ENCODE results near the gene CENPK.
A peak's percentile ranks its signal among the peaks of the same experiment; 100 is the strongest.
"Not testable (repeated sequence)": the region's sequence is repeated elsewhere in the genome, so short reads cannot be mapped to it uniquely, and the experiment has no call there.

Gene CENPK
- total RNA-seq, result 9.1 to 47.0 reads per million in 2 donors

- DNase-seq, result peak; percentile 75
Measured at GRCh38 chr5:65562731-65563701, at the start of gene CENPK, which contains the start of gene PPWD1. CENPK (minus strand) TSS chr5:65563168; CDS start chr5:65554907, 8,261 bp downstream. PPWD1 (plus strand) TSS chr5:65563296; CDS start chr5:65563311, 15 bp downstream.

GRCh38 chr5:65612298-65612907 lies 49.4 kb upstream of the CENPK start:
- DNase-seq, result no peak

GRCh38 chr5:65611524-65611923 lies 48.6 kb upstream of the CENPK start:
- no peak for DNase-seq

DNA sequence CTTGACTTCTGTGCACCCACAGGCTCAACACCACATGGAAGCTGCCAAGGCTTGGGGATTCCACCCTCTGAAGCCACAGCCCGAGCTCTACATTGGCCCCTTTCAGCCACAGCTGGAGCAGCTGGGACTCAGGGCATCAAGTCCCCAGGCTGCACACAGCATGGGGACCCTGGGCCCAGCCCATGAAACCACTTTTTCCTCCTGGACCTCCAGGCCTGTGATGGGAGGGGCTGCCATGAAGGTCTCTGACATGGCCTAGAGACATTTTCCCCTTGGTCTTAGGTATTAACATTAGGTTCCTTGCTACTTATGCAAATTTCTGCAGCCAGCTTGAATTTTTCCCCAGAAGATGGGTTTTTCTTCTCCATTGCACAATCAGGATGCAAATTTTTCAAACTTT lies 38.8 kb upstream of the CENPK start:
- DNase-seq, result not testable (repeated sequence)

- DNase-seq, result no peak
Measured at GRCh38 chr5:65588694-65589093, 25.7 kb upstream of the CENPK start.

DNA sequence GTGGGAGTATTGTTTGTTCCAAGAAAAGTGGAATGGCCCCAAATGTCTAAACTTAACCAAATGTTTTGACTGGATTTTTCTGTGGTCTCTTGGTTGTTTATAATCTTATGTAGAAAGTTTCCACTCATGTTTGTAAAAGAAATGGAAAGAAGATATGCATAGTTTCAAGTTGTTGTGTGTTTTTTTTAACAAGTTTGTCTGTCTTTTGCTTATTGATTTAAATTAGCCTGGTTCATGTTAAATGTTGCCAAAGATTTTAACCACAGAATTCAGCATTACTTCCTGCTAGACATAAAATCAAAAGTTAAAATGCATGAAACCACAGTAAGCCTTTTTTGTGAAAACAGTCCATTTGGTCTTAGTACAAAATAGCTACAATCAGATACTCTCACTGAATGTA lies 14.2 kb upstream of the CENPK start:
- DNase-seq, result no peak

- no peak for DNase-seq
Measured at GRCh38 chr5:65570598-65571226, 7.7 kb upstream of the CENPK start.

GRCh38 chr5:65566505-65566904 lies 3.5 kb upstream of the CENPK start:
- DNase-seq, result no peak

DNA sequence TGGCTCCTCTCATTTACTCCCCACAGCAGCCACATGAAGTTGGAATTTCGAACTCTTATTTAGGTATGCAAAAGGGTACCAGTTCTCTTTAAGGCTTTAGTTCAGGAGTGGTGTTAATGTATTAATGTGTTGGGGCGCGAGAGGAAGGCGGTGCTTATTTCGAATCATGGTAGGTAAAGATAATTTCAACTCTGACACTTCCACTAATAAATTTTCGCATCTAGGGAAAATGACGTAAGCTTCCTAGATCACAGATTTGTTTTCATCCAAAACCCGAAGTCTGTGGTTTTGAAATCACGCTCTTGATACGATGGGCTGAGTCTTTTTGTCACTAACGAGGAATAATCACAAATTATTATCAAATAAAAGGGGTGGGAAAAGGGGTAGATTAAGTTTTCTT lies 809 bp upstream of the CENPK start:
- no peak for DNase-seq

GRCh38 chr5:65556718-65557117 lies 6.2 kb downstream of the CENPK start:
- no peak for DNase-seq

DNA sequence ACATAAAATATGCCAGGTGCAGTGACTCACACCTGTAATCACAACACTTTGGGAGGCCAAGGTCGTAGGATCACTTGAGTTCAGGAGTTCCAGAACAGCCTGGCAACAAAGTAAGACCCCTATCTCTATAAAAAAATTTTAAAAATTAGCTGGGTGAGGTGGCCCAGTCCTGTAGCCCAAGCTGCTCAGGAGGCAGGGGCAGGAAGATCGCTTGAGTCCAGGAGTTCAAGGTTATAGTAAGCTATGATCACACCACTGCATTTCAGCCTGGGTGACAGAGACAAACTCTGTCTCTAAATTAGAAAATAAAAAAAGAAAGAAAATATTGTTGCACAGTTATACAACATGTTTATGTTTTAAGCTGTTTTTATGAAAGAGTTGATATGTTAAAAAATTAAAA lies 6.8 kb downstream of the CENPK start:
- no peak for DNase-seq

DNA sequence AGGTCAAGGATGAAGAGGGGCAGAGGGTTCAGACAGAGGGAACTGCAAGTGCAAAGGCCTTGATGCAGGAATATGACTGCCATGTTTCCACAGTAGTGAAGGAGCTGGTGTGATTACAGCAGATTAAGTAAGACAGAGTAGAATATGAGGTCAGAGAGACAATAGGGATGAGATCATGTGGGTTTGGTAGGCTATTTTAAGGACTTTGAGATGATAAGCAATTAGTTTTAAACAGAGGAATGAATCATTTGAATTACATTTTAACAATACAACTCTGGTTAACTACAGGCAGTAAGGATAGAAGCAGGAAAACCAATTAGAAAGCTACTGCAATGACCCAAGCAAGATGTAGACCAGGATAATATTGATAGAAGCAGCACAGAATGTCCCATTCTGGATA lies 7.7 kb downstream of the CENPK start:
- DNase-seq, result no peak

DNA sequence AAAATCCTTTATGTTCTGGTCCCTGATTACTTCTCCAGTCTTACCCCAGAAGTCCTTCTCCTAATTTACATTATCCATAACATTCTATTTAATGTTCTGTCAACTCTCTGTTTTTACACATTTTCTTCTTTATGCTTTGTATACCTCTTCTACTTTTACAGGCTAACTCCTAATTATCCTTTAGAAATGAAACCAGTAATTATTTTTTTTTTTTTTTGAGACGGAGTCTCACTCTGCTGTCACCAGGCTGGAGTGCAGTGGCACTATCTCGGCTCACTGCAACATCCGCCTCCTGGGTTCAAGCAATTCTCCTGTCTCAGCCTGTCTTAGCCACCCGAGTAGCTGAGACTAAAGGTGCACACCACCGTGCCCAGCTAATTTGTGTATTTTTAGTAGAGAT lies 9.0 kb downstream of the CENPK start:
- DNase-seq, result no peak

- no peak for DNase-seq
Measured at GRCh38 chr5:65548281-65548680, 14.7 kb downstream of the CENPK start.

DNA sequence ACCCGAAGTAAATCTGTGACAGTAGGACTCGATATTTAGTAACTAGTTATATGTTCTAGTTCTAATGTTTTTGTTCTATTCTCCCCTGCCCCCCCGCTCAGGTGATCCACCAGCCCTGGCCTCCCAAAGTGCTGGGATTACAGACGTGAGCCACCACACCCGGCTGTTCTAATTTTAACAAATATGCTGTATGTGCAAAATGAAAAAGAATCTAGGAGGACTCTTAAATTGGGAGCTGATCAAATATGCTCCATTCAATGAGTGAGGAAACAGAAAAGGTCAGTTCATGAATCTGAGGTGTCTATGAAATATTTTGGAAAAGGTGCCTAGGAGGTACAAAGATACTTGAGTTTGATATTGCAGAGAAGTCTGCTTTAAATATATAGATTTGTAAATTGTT lies 16.8 kb downstream of the CENPK start:
- no peak for DNase-seq

- DNase-seq, result no peak
Measured at GRCh38 chr5:65544473-65544872, 18.5 kb downstream of the CENPK start.

DNA sequence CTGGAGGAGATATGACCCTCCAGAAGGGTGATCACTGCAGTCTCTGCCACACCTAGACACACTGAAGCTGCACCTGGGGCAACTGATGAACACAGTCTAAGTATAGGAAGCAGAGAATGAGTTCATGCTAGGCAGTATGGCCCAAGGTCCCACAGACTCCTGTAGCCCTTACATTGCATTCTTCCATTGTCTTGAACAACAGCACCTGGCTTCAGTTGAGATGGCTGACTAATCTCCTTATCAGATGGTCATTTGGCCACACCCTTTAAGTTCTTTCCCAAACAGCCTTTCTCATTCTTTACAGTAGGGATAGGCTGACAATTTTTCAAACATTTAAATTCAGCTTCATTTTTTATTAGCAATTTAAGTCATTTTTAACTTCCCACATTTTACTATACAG lies 23.1 kb downstream of the CENPK start:
- DNase-seq, result no peak

DNA sequence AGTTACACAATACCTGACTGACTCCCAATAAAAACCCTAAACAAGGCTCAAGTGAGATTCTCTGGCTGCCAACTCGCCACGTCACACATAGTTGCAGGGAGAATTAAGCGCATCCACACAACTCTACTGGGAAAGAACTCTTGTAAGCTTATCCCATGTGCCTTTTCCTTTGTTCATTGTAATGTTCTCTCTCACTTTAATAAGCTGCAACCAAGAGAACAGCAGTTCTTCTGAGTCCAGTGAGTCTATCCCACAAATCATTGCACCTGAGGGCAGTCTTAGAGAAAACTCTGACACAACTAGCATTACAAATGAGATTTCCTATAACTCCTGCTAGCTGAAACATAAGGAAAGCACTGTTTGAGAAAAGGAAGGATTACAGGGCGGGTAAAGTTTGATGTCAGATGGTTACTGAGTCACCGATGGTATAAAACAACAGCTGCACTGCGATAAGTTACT lies 27.4 kb downstream of the CENPK start:
- no peak for DNase-seq

GRCh38 chr5:65530904-65531303 lies 32.1 kb downstream of the CENPK start:
- DNase-seq, result no peak

- DNase-seq, result no peak
Measured at GRCh38 chr5:65525726-65526125, 37.2 kb downstream of the CENPK start.

DNA sequence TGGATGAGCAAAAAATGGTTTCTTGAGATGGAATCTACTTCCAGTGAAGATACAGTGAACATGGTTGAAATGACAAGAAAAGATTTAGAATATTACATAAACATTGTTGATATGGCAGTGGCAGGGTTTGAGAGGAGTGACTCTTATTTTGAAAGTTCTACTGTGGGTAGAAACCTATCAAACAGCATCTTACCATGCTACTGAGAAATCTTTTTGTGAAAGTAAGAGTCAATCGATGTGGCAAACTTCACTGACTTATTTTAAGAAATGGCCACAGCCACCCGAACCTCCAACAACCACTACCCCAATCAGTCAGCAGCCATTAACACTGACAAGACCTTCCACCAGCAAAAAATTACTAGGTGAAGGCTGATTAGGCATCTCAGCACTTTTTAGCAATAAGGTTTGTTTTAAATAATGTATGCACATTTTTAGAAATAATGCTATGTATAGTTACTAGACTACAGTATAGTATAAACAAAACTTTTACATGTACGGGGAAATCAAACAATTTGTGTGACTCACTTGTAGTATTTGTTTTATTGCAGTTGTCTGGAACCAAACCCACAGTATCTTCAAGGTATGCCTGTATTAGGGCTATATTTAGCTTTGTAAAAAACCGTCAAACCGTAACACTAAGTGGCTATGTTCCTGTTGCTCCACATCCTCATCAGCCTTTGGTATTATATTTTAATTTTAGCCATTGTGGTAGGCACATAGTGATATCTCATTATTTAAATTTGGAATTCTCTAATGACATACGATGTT lies 50.6 kb downstream of the CENPK start:
- DNase-seq, result no peak

DNA sequence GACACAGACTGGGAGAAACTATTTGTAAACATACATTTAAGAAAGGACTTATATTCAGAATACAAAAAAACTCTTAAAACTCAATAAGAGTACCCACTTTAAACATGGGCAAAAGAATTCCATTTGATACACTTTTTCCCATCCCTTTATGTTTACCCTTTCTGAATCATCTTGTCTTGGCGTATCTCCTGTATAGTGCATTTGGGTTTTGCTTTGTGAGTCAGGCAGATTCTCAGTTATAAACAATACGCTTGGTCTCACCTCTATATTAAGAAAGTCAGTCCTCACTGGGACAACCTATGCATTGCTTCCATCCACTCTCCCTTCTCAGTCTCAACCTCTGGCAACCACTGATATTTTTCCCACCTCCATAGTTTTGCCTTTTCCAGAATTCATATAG lies 54.0 kb downstream of the CENPK start:
- no peak for DNase-seq

DNA sequence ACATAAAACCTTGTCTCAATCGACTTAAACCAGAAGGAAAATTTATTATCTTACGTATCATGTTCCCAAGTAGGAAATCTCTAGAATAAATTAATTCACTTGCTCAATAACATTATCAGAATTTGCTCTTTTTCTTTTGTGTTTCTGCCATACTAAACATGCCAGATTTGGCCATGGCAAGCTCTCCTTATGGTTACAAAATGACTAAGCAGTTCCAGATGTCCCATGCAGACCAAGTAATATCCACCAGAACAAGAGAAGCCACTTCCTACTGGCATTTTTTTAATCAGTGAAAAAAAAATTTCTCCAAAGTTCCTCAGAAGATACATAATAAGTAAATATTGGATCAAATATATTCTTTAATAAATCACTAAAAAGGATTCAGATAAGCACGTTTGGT lies 56.0 kb downstream of the CENPK start:
- DNase-seq, result no peak

All from activated gamma-delta T cell (primary cell).